Measurements from ENCODE around the gene SLC27A1.

SLC27A1 gene

GRCh38 chr19:17470068-17470841 is at the start of gene SLC27A1:
TSS of gene SLC27A1 (plus strand) at chr19:17470524. CDS start at chr19:17470541, 17 bp downstream.
- peak; percentile 90 for DNase-seq (ENCODE audit: low read depth, low spot score)

- DNase-seq (ENCODE audit: low read depth, low spot score) = no peak
Measured at GRCh38 chr19:17421942-17422341, 48.4 kb upstream of the SLC27A1 start.

GRCh38 chr19:17423429-17424208 is 46.7 kb upstream of the SLC27A1 start:
- DNase-seq (ENCODE audit: low read depth, low spot score) = no peak

- no peak for DNase-seq (ENCODE audit: low read depth, low spot score)
Measured at GRCh38 chr19:17424743-17425365, 45.5 kb upstream of the SLC27A1 start.

GRCh38 chr19:17429641-17430113 is 40.6 kb upstream of the SLC27A1 start:
- DNase-seq (ENCODE audit: low read depth, low spot score) = no peak

GRCh38 chr19:17431417-17431816 is 38.9 kb upstream of the SLC27A1 start:
- no peak for DNase-seq (ENCODE audit: low read depth, low spot score)

GRCh38 chr19:17435218-17435617 is 35.1 kb upstream of the SLC27A1 start:
- no peak for DNase-seq (ENCODE audit: low read depth, low spot score)

- DNase-seq (ENCODE audit: low read depth, low spot score) = no peak
Measured at GRCh38 chr19:17436094-17436873, 34.0 kb upstream of the SLC27A1 start.

GRCh38 chr19:17436874-17437267 is 33.5 kb upstream of the SLC27A1 start:
- DNase-seq (ENCODE audit: low read depth, low spot score) = no peak

- DNase-seq (ENCODE audit: low read depth, low spot score) = no peak
Measured at GRCh38 chr19:17441241-17442021, 28.9 kb upstream of the SLC27A1 start.

- DNase-seq (ENCODE audit: low read depth, low spot score) = no peak
Measured at GRCh38 chr19:17445526-17446165, 24.7 kb upstream of the SLC27A1 start.

- no peak for DNase-seq (ENCODE audit: low read depth, low spot score)
Measured at GRCh38 chr19:17447704-17448130, 22.6 kb upstream of the SLC27A1 start.

GRCh38 chr19:17448131-17448967 is 22.0 kb upstream of the SLC27A1 start, which contains the start of gene TMEM221:
TSS of gene TMEM221 (minus strand) at chr19:17448668. CDS start at chr19:17448462, 206 bp downstream.
- no peak for DNase-seq (ENCODE audit: low read depth, low spot score)

- DNase-seq (ENCODE audit: low read depth, low spot score) = no peak
Measured at GRCh38 chr19:17450264-17451075, 19.9 kb upstream of the SLC27A1 start.

GRCh38 chr19:17451820-17452219 is 18.5 kb upstream of the SLC27A1 start:
- DNase-seq (ENCODE audit: low read depth, low spot score) = no peak

GRCh38 chr19:17454576-17455071 is 15.7 kb upstream of the SLC27A1 start:
- DNase-seq (ENCODE audit: low read depth, low spot score) = no peak

GRCh38 chr19:17455308-17456123 is 14.8 kb upstream of the SLC27A1 start:
- DNase-seq (ENCODE audit: low read depth, low spot score) = no peak
